Rectal smooth muscle tissue (tissue), 1 donor: ENCODE measurements around the gene ZNF511.

ENCODE experiments used
- H3K27ac ChIP-seq: one replicate; pipeline ENCODE4 v1.7.0; 2013; ENCODE audit warnings: low read depth, low read length, inconsistent platforms
- H3K27me3 ChIP-seq: one replicate; pipeline ENCODE4 v1.7.0; 2013; ENCODE audit warnings: low read length; ENCODE audit not compliant: control insufficient read depth, insufficient read depth
- H3K36me3 ChIP-seq: one replicate; pipeline ENCODE4 v1.7.0; 2013; ENCODE audit warnings: low read length; ENCODE audit not compliant: control insufficient read depth, insufficient read depth
- H3K4me1 ChIP-seq: one replicate; pipeline ENCODE4 v1.7.0; 2013; ENCODE audit warnings: low read length; ENCODE audit not compliant: control insufficient read depth, insufficient read depth
- H3K4me3 ChIP-seq: one replicate; pipeline ENCODE4 v1.7.0; 2013; ENCODE audit warnings: low read length
- H3K9ac ChIP-seq: one replicate; pipeline ENCODE4 v1.7.0; 2013; ENCODE audit warnings: low read length

ZNF511 gene

GRCh38 chr10:133269367-133269766, 39.3 kb upstream of the ZNF511 start:
- no peaks in the 10 kb centered on the region for H3K36me3 ChIP-seq
- peaks cover under 1% of the 10 kb centered on the region for H3K27me3 ChIP-seq
- no peak overlapping the region for H3K4me3 ChIP-seq
- H3K4me1 ChIP-seq = no peaks in the 10 kb centered on the region
- H3K27ac ChIP-seq = no peak overlapping the region
- no peak overlapping the region for H3K9ac ChIP-seq

- no peak overlapping the region for H3K27ac ChIP-seq
- no peak overlapping the region for H3K4me3 ChIP-seq
- H3K27me3 ChIP-seq = peaks cover 5% of the 10 kb centered on the region
- H3K9ac ChIP-seq = no peak overlapping the region
- H3K36me3 ChIP-seq = no peaks in the 10 kb centered on the region
- H3K4me1 ChIP-seq = no peaks in the 10 kb centered on the region
Observed at GRCh38 chr10:133270204-133270603, 38.5 kb upstream of the ZNF511 start.

GRCh38 chr10:133270773-133271297, 37.9 kb upstream of the ZNF511 start:
- H3K9ac ChIP-seq = no peak overlapping the region

GRCh38 chr10:133271521-133272300, 37.0 kb upstream of the ZNF511 start:
- Histone ChIP-seq H3K27ac (no peak overlapping the region), H3K9ac (no peak overlapping the region), H3K4me1 (no peaks in the 10 kb centered on the region), H3K27me3 (peaks cover 11% of the 10 kb centered on the region), H3K4me3 (no peak overlapping the region), H3K36me3 (no peaks in the 10 kb centered on the region)

More at GRCh38 chr10:133270773-133271297, 37.9 kb upstream of the ZNF511 start:
- H3K4me1 ChIP-seq = no peaks in the 10 kb centered on the region
- H3K27ac ChIP-seq = no peak overlapping the region
- H3K27me3 ChIP-seq = peaks cover 7% of the 10 kb centered on the region
- no peak overlapping the region for H3K4me3 ChIP-seq
- no peaks in the 10 kb centered on the region for H3K36me3 ChIP-seq

GRCh38 chr10:133272301-133272963, 36.3 kb upstream of the ZNF511 start:
- Histone ChIP-seq H3K36me3 (no peaks in the 10 kb centered on the region), H3K4me3 (no peak overlapping the region), H3K4me1 (no peaks in the 10 kb centered on the region), H3K27me3 (peaks cover 11% of the 10 kb centered on the region), H3K27ac (no peak overlapping the region), H3K9ac (no peak overlapping the region)

GRCh38 chr10:133272964-133273420, 35.7 kb upstream of the ZNF511 start:
- Histone ChIP-seq H3K9ac (no peak overlapping the region), H3K27ac (no peak overlapping the region), H3K4me3 (no peak overlapping the region), H3K36me3 (no peaks in the 10 kb centered on the region), H3K4me1 (no peaks in the 10 kb centered on the region), H3K27me3 (peaks cover 11% of the 10 kb centered on the region)

GRCh38 chr10:133273534-133274143, 35.1 kb upstream of the ZNF511 start:
- no peaks in the 10 kb centered on the region for H3K36me3 ChIP-seq
- no peaks in the 10 kb centered on the region for H3K4me1 ChIP-seq
- no peak overlapping the region for H3K4me3 ChIP-seq
- peaks cover 11% of the 10 kb centered on the region for H3K27me3 ChIP-seq
- no peak overlapping the region for H3K9ac ChIP-seq
- H3K27ac ChIP-seq = no peak overlapping the region

GRCh38 chr10:133274751-133275683, 33.7 kb upstream of the ZNF511 start:
- H3K27ac ChIP-seq = no peak overlapping the region
- H3K4me1 ChIP-seq = no peaks in the 10 kb centered on the region
- no peak overlapping the region for H3K9ac ChIP-seq
- H3K27me3 ChIP-seq = peaks cover 11% of the 10 kb centered on the region
- H3K4me3 ChIP-seq = peak overlapping the region; percentile 59
- peaks cover under 1% of the 10 kb centered on the region for H3K36me3 ChIP-seq

- Histone ChIP-seq H3K36me3 (peaks cover 5% of the 10 kb centered on the region), H3K4me3 (peak overlapping the region; percentile 59), H3K4me1 (no peaks in the 10 kb centered on the region), H3K27me3 (peaks cover 11% of the 10 kb centered on the region), H3K9ac (peak overlapping the region; percentile 56), H3K27ac (no peak overlapping the region)
Observed at GRCh38 chr10:133275684-133276092, 33.0 kb upstream of the ZNF511 start.

- no peak overlapping the region for H3K27ac ChIP-seq
- H3K27me3 ChIP-seq = peaks cover 11% of the 10 kb centered on the region
- peaks cover 5% of the 10 kb centered on the region for H3K36me3 ChIP-seq
- H3K4me3 ChIP-seq = peak overlapping the region; percentile 59
- peak overlapping the region; percentile 56 for H3K9ac ChIP-seq
- no peaks in the 10 kb centered on the region for H3K4me1 ChIP-seq
Observed at GRCh38 chr10:133276100-133276434, 32.6 kb upstream of the ZNF511 start.

- no peaks in the 10 kb centered on the region for H3K4me1 ChIP-seq
- peak within 1 kb of the TSS; percentile 59 for H3K4me3 ChIP-seq
- H3K27me3 ChIP-seq = peaks cover 11% of the 10 kb centered on the region
- peak within 1 kb of the TSS; percentile 56 for H3K9ac ChIP-seq
- no peak within 1 kb of the TSS for H3K27ac ChIP-seq
- H3K36me3 ChIP-seq = peaks cover 5% of the 10 kb centered on the region
Observed at GRCh38 chr10:133276435-133277201, 32.1 kb upstream of the ZNF511 start, which contains the start of gene ADAM8. Gene ADAM8, minus strand, starts transcription at chr10:133276868. Its CDS starts 51 bp downstream, at chr10:133276817.
